Kidney (tissue), 14 donors: Measurements from ENCODE around the gene MAML3. TPM values are rescaled to one million over a fixed set of nuclear protein-coding genes. Genes with fewer than 3 reads are reported as not detected.
"Not testable (repeated sequence)": the region's sequence is repeated elsewhere in the genome, so short reads cannot be mapped to it uniquely, and the experiment has no call there.

Experiments
- DNase-seq, 5 donors: peaks; one replicate each; pipeline ENCODE4 v3.0.0-alpha.2; 2013 to 2020
- FAIRE-seq: peaks from 2 replicates; lab custom pipeline; 2012; peaks lifted over from hg19 to GRCh38; lab: Jason Lieb, UNC
- H3K27ac ChIP-seq, 2 donors: one replicate each; pipeline ENCODE4 v1.7.0; 2013; ENCODE audit warnings: low read depth in 2 of 2, low read length in 2 of 2, inconsistent platforms in 1 of 2
- H3K27me3 ChIP-seq: one replicate; pipeline ENCODE4 v1.7.1; 2013; ENCODE audit warnings: low read length, inconsistent platforms; ENCODE audit not compliant: control insufficient read depth, insufficient read depth
- H3K36me3 ChIP-seq, 3 donors: one replicate each; pipeline versions ENCODE4 v1.7.0 to v1.7.1; 2013; ENCODE audit warnings: low read length in 3 of 3, control low read depth in 1 of 3, inconsistent platforms in 1 of 3; ENCODE audit not compliant: insufficient read depth in 3 of 3, control insufficient read depth in 2 of 3
- H3K4me1 ChIP-seq, 3 donors: one replicate each; pipeline versions ENCODE4 v1.7.0 to v1.7.1; 2013; ENCODE audit warnings: low read length in 3 of 3, inconsistent platforms in 1 of 3, low read depth in 1 of 3; ENCODE audit not compliant: control insufficient read depth in 2 of 3, insufficient read depth in 2 of 3
- H3K4me3 ChIP-seq, 3 donors: one replicate each; pipeline versions ENCODE4 v1.7.0 to v1.8.1; 2013; ENCODE audit warnings: low read length in 3 of 3, control low read depth in 1 of 3, inconsistent platforms in 1 of 3
- H3K9ac ChIP-seq, 3 donors: one replicate each; pipeline versions ENCODE4 v1.7.0 to v1.7.1; 2013; ENCODE audit warnings: low read length in 3 of 3, control low read depth in 1 of 3, inconsistent platforms in 1 of 3
- H3K9me3 ChIP-seq, 3 donors: one replicate each; pipeline versions ENCODE4 v1.7.0 to v1.7.1; 2013; ENCODE audit warnings: low read length in 3 of 3, control low read depth in 1 of 3, inconsistent platforms in 1 of 3; ENCODE audit not compliant: control insufficient read depth in 2 of 3, insufficient read depth in 1 of 3
- CTCF ChIP-seq: IDR thresholded peaks from 3 replicates; pipeline ENCODE4 v1.5.1; 2012; ENCODE audit warnings: mild to moderate bottlenecking, moderate library complexity, borderline replicate concordance; ENCODE audit not compliant: insufficient read depth; ENCODE audit errors: extremely low read depth
- intact Hi-C: fragments of 100-400 bp; cut with DNase I; formaldehyde crosslinking; loops from one replicate; pipeline ENCODE4 v1.11.1; 2022
- polyA plus RNA-seq: library from polyadenylated mRNA; stranded (reverse); fragments of 350-450 nt; fragmentation: Illumina TruSeq; extraction: RNeasy Lipid Tissue Mini Kit (QIAGEN cat#74804); gene quantifications from one replicate; pipeline ENCODE4 v1.2.3, GENCODE V29; 2014; ENCODE audit warnings: low read depth, low replicate concordance; ENCODE audit not compliant: insufficient read depth
- total RNA-seq: library from RNA; stranded (reverse); fragmentation: NEBNext Ultra II Directional; extraction: Animal tissue kit (Norgen Biotek cat#: 25700); gene quantifications from one replicate; pipeline ENCODE4 v1.2.1, GENCODE V29; 2021
- donor health status: control.
- donor health status: control.
- donor health status: control.
- donor health status: control.
- donor health status: control.
- donor health status: DM: yes; HTN: yes; CAD: no.
- donor health status: Normal renal cell carcinoma (clear cell type).

The MAML3 gene
- total and polyA plus RNA-seq, 2 donors from 2014 or later = 1.4 to 10.4 TPM

GRCh38 chr4:139704915-139705485 is 449.0 kb downstream of the MAML3 start:
- no peak overlapping the region for H3K4me3 ChIP-seq
- no peak for FAIRE-seq
- peaks cover 0 to 24% (median 15%) of the 10 kb centered on the region in 3 donors for H3K36me3 ChIP-seq
- H3K27ac ChIP-seq = no peak overlapping the region
- H3K9ac ChIP-seq = no peak overlapping the region
- no peaks in the 10 kb centered on the region for H3K27me3 ChIP-seq
- H3K9me3 ChIP-seq = no peaks in the 10 kb centered on the region
- TF ChIP-seq CTCF = no peak
- no peaks in the 10 kb centered on the region for H3K4me1 ChIP-seq
- intact Hi-C loops = no loop called here
- no peak for DNase-seq

DNA sequence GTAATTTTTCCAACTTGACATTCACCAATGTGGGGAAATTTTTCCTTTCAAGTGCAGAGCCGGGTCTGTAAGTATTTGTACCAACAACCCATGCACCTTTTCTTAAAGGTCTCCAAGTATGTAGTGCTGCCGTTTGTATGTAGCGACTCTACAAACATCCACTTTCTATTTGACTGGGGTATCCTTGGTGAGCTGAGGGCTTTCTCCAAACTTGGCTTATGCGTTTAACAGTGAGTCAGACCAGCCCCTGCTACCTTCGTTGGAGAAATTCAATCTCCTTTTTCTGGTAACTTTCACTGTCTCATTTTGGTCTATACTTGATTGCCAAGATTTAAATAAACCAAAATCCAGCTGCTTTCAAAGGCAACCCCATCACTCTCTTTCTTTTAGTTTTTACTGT is 453.4 kb downstream of the MAML3 start:
- no peaks in the 10 kb centered on the region for H3K27me3 ChIP-seq
- no peak for TF ChIP-seq CTCF
- H3K36me3 ChIP-seq = peaks cover 0 to 36% (median 21%) of the 10 kb centered on the region in 3 donors
- peaks cover 0 to 5% (median 0%) of the 10 kb centered on the region in 3 donors for H3K9me3 ChIP-seq
- FAIRE-seq (no peak), DNase-seq (no peak)
- no peaks in the 10 kb centered on the region for H3K4me1 ChIP-seq
- no peak overlapping the region for H3K9ac ChIP-seq
- H3K4me3 ChIP-seq = no peak overlapping the region
- intact Hi-C loops = no loop called here
- no peak overlapping the region for H3K27ac ChIP-seq

- FAIRE-seq, H3K4me3 ChIP-seq, H3K4me1 ChIP-seq, H3K27me3 ChIP-seq, DNase-seq, H3K9ac ChIP-seq, H3K27ac ChIP-seq, intact Hi-C loops, H3K9me3 ChIP-seq: not testable (repeated sequence)
- peaks cover 0 to 22% (median 12%) of the 10 kb centered on the region in 3 donors for H3K36me3 ChIP-seq
Observed at GRCh38 chr4:139698167-139698925, 455.6 kb downstream of the MAML3 start.

DNA sequence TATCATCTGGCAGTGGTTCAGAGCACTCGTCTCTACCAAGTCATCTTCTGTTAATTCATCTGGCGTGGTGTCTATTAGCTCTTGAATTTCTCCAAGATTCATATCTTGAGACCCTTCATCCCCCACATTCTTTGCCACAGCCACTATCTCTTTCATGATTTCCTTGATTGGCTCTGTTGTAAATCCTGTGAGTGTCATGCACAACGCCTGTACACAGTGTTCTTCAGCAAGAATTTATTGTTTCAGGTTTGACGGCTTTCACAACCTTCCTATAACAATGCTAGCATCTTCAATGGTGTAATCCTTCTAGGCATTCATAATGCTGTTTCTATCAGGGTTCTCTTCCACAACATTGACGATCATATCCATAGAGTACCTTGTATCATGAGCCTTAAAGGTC is 457.5 kb downstream of the MAML3 start:
- Histone ChIP-seq H3K27me3 (no peaks in the 10 kb centered on the region), H3K27ac (no peak overlapping the region), H3K36me3 (peaks cover 0 to 20% (median 10%) of the 10 kb centered on the region in 3 donors), H3K4me1 (peaks cover 0 to 7% (median 7%) of the 10 kb centered on the region in 3 donors), H3K4me3 (no peak overlapping the region), H3K9ac (no peak overlapping the region), H3K9me3 (peaks cover 0 to 5% (median 0%) of the 10 kb centered on the region in 3 donors)
- FAIRE-seq (no peak), DNase-seq (no peak)
- TF ChIP-seq CTCF = no peak
- intact Hi-C loops = no loop called here
